ENCODE measurements around the gene INSYN2B.

DNA sequence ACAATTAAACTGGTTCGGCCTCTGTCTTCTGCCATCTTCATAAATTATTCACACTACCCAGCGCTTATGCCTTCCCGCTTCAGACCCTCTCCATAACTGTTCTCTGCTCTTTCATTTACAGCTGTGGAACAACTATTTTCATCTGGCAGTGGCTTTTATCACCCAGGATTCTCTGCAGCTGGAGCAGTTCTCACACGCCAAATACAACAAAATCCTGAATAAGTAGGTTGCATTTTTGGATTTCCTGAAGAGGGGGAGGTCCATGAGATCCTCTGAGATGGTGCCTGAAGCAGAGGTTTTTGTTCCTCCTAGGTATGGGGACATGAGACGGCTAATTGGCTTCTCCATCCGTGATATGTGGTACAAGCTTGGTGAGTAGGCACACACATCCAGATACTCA is 28.1 kb upstream of the INSYN2B start:
- TF ChIP-seq, protein P1, sequence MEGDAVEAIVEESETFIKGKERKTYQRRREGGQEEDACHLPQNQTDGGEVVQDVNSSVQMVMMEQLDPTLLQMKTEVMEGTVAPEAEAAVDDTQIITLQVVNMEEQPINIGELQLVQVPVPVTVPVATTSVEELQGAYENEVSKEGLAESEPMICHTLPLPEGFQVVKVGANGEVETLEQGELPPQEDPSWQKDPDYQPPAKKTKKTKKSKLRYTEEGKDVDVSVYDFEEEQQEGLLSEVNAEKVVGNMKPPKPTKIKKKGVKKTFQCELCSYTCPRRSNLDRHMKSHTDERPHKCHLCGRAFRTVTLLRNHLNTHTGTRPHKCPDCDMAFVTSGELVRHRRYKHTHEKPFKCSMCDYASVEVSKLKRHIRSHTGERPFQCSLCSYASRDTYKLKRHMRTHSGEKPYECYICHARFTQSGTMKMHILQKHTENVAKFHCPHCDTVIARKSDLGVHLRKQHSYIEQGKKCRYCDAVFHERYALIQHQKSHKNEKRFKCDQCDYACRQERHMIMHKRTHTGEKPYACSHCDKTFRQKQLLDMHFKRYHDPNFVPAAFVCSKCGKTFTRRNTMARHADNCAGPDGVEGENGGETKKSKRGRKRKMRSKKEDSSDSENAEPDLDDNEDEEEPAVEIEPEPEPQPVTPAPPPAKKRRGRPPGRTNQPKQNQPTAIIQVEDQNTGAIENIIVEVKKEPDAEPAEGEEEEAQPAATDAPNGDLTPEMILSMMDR (IDR thresholded peaks at IDR 0.05; ENCODE audit: low read length), result no peak
- TF ChIP-seq EZH2 (optimal IDR thresholded peaks at IDR 0.05; ENCODE audit: low read depth, low read length), result no peak
